ENCODE data around the gene PPP1R2C. TPM values are rescaled to one million over a fixed set of nuclear protein-coding genes. Genes with fewer than 3 reads are reported as not detected.

The PPP1R2C gene
- total RNA-seq, 6 donors from 2014 or later = not detected

- no peak overlapping the region for H3K27ac ChIP-seq
- TF ChIP-seq EP300 (IDR thresholded peaks at IDR 0.05) = no peak
- TF ChIP-seq POLR2AphosphoS5 (IDR thresholded peaks at IDR 0.05) = no peak
- TF ChIP-seq CTCF (IDR thresholded peaks at IDR 0.05) = no peak
- no peak for TF ChIP-seq POLR2A (IDR thresholded peaks at IDR 0.05)
- no peak for DNase-seq
- H3K27me3 ChIP-seq = no peaks in the 10 kb centered on the region
- no peaks in the 10 kb centered on the region for H3K9me3 ChIP-seq
- no peak for ATAC-seq (ENCODE audit: low FRiP score in 2 of 2)
- no peak overlapping the region for H3K4me3 ChIP-seq
- no peaks in the 10 kb centered on the region for H3K36me3 ChIP-seq
- no peaks in the 10 kb centered on the region for H3K4me1 ChIP-seq
- 80 to 82% methylated on average over 9 of the region's 9 CpGs for WGBS, 2 donors
Measured at GRCh38 chrX:42797651-42798269, 19.8 kb upstream of the PPP1R2C start.

GRCh38 chrX:42783451-42783850 is 5.5 kb upstream of the PPP1R2C start:
- Histone ChIP-seq H3K9me3 (no peaks in the 10 kb centered on the region), H3K27me3 (no peaks in the 10 kb centered on the region), H3K4me1 (no peaks in the 10 kb centered on the region), H3K4me3 (no peak overlapping the region), H3K36me3 (no peaks in the 10 kb centered on the region), H3K27ac (no peak overlapping the region)
- TF ChIP-seq EP300 (IDR thresholded peaks at IDR 0.05) (no peak), POLR2AphosphoS5 (IDR thresholded peaks at IDR 0.05) (no peak)
- no peak for ATAC-seq (ENCODE audit: low FRiP score in 2 of 2)
- DNase-seq = no peak

DNA sequence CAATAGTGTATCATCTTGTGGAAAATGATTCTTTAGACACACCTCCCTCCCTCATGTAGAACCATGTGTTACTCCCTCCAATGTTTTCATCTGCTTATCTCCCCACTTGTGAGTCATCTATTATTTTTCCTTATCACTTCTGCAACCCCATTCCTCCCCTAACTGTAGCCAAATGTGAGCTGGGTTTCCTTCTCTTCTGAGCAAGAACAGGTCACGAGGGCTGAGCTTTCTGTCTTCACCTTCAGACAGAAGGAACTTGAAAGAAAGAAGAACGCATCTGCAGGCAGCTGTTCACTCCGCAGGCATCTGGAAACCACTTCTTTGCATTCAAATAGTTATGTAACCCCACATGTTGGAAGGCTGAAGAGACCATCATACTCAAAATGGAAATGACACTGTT is 1.8 kb downstream of the PPP1R2C start:
- WGBS, 2 donors = 50 to 70% methylated on average over 3 of the region's 3 CpGs
- H3K27ac ChIP-seq = no peak overlapping the region
- H3K4me3 ChIP-seq = no peak overlapping the region
- ATAC-seq (ENCODE audit: low FRiP score in 2 of 2) = no peak
- H3K27me3 ChIP-seq = no peaks in the 10 kb centered on the region
- H3K36me3 ChIP-seq = no peaks in the 10 kb centered on the region
- peaks cover 0 to 5% (median 0%) of the 10 kb centered on the region in 4 donors for H3K9me3 ChIP-seq
- no peak for DNase-seq
- no peak for TF ChIP-seq POLR2AphosphoS5 (IDR thresholded peaks at IDR 0.05)
- TF ChIP-seq POLR2A (IDR thresholded peaks at IDR 0.05) = no peak
- no peak for TF ChIP-seq CTCF (IDR thresholded peaks at IDR 0.05)
- TF ChIP-seq EP300 (IDR thresholded peaks at IDR 0.05) = no peak
- H3K4me1 ChIP-seq = no peaks in the 10 kb centered on the region

DNA sequence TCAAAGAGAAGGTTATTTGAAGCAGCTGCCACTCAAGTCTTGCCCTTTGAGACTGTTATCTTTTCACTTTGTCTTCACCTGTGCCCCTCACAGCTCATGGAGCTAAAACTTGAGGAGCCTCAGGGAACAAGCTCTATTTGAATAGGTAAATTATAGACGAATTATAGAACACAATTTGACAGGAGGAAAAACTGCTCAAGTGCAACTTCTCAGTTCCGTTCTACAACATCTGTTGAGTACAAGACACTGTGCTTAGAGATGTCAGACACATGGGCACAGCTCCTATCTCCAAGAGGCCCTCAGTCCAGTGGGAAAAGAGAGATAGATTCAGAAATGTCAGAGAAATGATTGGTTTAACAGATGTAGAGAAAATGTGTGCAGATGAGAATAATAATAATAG is 5.1 kb downstream of the PPP1R2C start:
- no peak for TF ChIP-seq POLR2AphosphoS5 (IDR thresholded peaks at IDR 0.05)
- TF ChIP-seq POLR2A (IDR thresholded peaks at IDR 0.05) = no peak
- no peak for TF ChIP-seq CTCF (IDR thresholded peaks at IDR 0.05)
- TF ChIP-seq EP300 (IDR thresholded peaks at IDR 0.05) = no peak
- WGBS, 2 donors = 75 to 87% methylated on average over 2 of the region's 2 CpGs
- ATAC-seq (ENCODE audit: low FRiP score in 2 of 2) (no peak), DNase-seq (no peak)
- no peaks in the 10 kb centered on the region for H3K4me1 ChIP-seq
- H3K27me3 ChIP-seq = no peaks in the 10 kb centered on the region
- H3K4me3 ChIP-seq = no peak overlapping the region
- no peaks in the 10 kb centered on the region for H3K36me3 ChIP-seq
- H3K27ac ChIP-seq = no peak overlapping the region
- H3K9me3 ChIP-seq = peaks cover 0 to 1% (median 0%) of the 10 kb centered on the region in 4 donors

DNA sequence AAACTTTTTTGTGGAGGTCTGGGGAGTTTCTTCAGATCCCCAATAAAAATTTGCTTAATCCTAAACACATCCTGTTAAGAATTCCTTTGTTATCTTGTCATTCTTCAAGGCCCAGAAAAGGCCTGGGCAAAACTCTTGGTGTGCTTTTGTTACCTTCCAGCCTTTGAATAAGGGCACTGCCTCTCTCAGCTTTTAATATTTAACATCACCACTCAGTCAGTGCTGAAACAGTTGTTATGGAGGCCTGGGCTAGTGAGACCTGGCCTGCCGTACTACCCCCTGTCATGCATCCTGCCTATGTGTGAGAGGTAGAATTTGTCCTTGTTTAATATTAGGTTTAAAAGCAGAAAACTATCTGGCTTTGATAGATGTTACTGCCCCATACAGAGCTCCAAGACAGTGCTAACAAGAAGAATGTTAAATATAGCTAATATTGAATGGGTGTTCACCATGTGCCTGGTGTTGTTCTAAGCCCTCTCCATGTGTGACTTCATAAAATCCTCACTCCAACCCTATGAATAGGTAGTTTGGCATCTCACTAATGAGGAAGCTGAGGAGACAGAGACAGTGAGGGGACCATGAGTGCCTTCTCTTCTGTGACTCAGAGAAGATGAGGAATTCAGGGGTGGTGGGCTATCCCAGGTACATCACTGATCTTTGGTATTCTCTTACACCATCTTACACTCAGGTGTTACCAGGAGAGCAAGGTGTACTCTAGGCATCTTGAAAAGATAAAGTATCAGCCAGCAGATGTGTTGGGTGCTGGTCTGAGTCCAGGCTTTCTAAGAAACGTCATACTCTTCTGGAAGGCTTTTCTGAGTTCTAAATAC is 6.2 kb downstream of the PPP1R2C start:
- no peak for DNase-seq
- Histone ChIP-seq H3K4me3 (no peak overlapping the region), H3K27me3 (no peaks in the 10 kb centered on the region), H3K27ac (no peak overlapping the region), H3K4me1 (no peaks in the 10 kb centered on the region), H3K9me3 (no peaks in the 10 kb centered on the region), H3K36me3 (no peaks in the 10 kb centered on the region)
- WGBS, 2 donors = 81 to 100% methylated on average over 1 to 2 of the region's 2 CpGs
- ATAC-seq (ENCODE audit: low FRiP score in 2 of 2) = no peak
- TF ChIP-seq POLR2A (IDR thresholded peaks at IDR 0.05) = no peak

Measured in upper lobe of left lung (tissue), 6 donors.